Suprapubic skin (tissue), 4 donors: ENCODE measurements around the gene GRAMD4. TPM values are rescaled to one million over a fixed set of nuclear protein-coding genes. Genes with fewer than 3 reads are reported as not detected.

Experiments used
- DNase-seq, 2 donors: peaks; one replicate each; pipeline ENCODE4 v3.0.0-alpha.2; 2019; ENCODE audit warnings: low spot score in 2 of 2
- H3K27ac ChIP-seq: fragments of 200-600 bp; sonication (generic); one replicate; pipeline ENCODE4 v1.5.1; 2019
- H3K27me3 ChIP-seq: fragments of 200-600 bp; sonication (generic); one replicate; pipeline ENCODE4 v1.5.1; 2019
- H3K36me3 ChIP-seq: fragments of 200-600 bp; sonication (generic); one replicate; pipeline ENCODE4 v1.5.1; 2019
- H3K4me1 ChIP-seq: fragments of 200-600 bp; sonication (generic); one replicate; pipeline ENCODE4 v1.5.1; 2019
- H3K4me3 ChIP-seq: fragments of 200-600 bp; sonication (generic); one replicate; pipeline ENCODE4 v1.5.1; 2019; ENCODE audit warnings: mild to moderate bottlenecking
- H3K9me3 ChIP-seq: fragments of 200-600 bp; sonication (generic); one replicate; pipeline ENCODE4 v1.5.1; 2019
- CTCF ChIP-seq, 2 donors: fragments of 200-600 bp in 1 of 2; fragments of 450-650 bp in 1 of 2; sonication (generic) in 1 of 2; IDR thresholded peaks; one replicate each; pipeline ENCODE4 v1.5.1; 2016 to 2019; ENCODE audit warnings: antibody characterized with exemption in 2 of 2, mild to moderate bottlenecking in 1 of 2, moderate library complexity in 1 of 2
- EP300 ChIP-seq: sonication (generic); formaldehyde crosslinking; IDR thresholded peaks from one replicate; pipeline ENCODE4 v1.6.1; 2017; ENCODE audit warnings: antibody characterized with exemption
- POLR2A ChIP-seq, 2 donors: fragments of 450-650 bp; IDR thresholded peaks; one replicate each; pipeline ENCODE4 v1.6.1; 2017; ENCODE audit warnings: antibody characterized with exemption in 2 of 2, mild to moderate bottlenecking in 2 of 2, moderate library complexity in 2 of 2
- POLR2AphosphoS5 ChIP-seq, 3 donors: sonication (generic); formaldehyde crosslinking; IDR thresholded peaks; one replicate each; pipeline ENCODE4 v1.6.1; 2017; ENCODE audit warnings: antibody characterized with exemption in 3 of 3
- WGBS: methylation state at CpG from one replicate; pipeline ENCODE4 v1.1.5; 2018; 5-methylcytosine and 5-hydroxymethylcytosine counted together
- total RNA-seq, 4 donors: library from RNA; depleted of rRNA; stranded (reverse); fragments of >200 nt; gene quantifications; one replicate each; pipeline ENCODE4 v1.1.0, GENCODE V29; 2016

GRAMD4 gene
- total RNA-seq, 4 donors from 2014 or later = 64.1 to 230 (median 164) TPM

GRCh38 chr22:46694416-46695170, 74.4 kb downstream of the GRAMD4 start:
- Histone ChIP-seq H3K27me3 (no peaks in the 10 kb centered on the region), H3K4me1 (peaks cover under 1% of the 10 kb centered on the region), H3K4me3 (no peak overlapping the region), H3K36me3 (peaks cover 86% of the 10 kb centered on the region), H3K9me3 (no peaks in the 10 kb centered on the region), H3K27ac (no peak overlapping the region)
- no peak for DNase-seq
- TF ChIP-seq POLR2AphosphoS5 (IDR thresholded peaks at IDR 0.05) (no peak), CTCF (IDR thresholded peaks at IDR 0.05) (no peak), EP300 (no peak), POLR2A (IDR thresholded peaks at IDR 0.05) (no peak)
- WGBS = 91% methylated on average over 14 of the region's 15 CpGs

- H3K27me3 ChIP-seq = no peaks in the 10 kb centered on the region
- 90% methylated on average over 8 of the region's 25 CpGs for WGBS
- no peak for DNase-seq
- no peaks in the 10 kb centered on the region for H3K4me1 ChIP-seq
- no peak overlapping the region for H3K4me3 ChIP-seq
- H3K9me3 ChIP-seq = no peaks in the 10 kb centered on the region
- peaks cover 89% of the 10 kb centered on the region for H3K36me3 ChIP-seq
- H3K27ac ChIP-seq = no peak overlapping the region
- TF ChIP-seq CTCF (IDR thresholded peaks at IDR 0.05) (no peak), POLR2A (IDR thresholded peaks at IDR 0.05) (no peak), POLR2AphosphoS5 (IDR thresholded peaks at IDR 0.05) (no peak), EP300 (no peak)
Observed at GRCh38 chr22:46695346-46696228, 75.4 kb downstream of the GRAMD4 start.

GRCh38 chr22:46696229-46696518, 76.0 kb downstream of the GRAMD4 start:
- Histone ChIP-seq H3K27ac (no peak overlapping the region), H3K27me3 (no peaks in the 10 kb centered on the region), H3K4me1 (no peaks in the 10 kb centered on the region), H3K4me3 (no peak overlapping the region), H3K9me3 (no peaks in the 10 kb centered on the region), H3K36me3 (peaks cover 91% of the 10 kb centered on the region)
- WGBS = 63% methylated on average over 6 of the region's 11 CpGs
- TF ChIP-seq CTCF (IDR thresholded peaks at IDR 0.05) (no peak), POLR2A (IDR thresholded peaks at IDR 0.05) (no peak), POLR2AphosphoS5 (IDR thresholded peaks at IDR 0.05) (no peak), EP300 (no peak)
- DNase-seq = no peak

- no peaks in the 10 kb centered on the region for H3K4me1 ChIP-seq
- peaks cover 91% of the 10 kb centered on the region for H3K36me3 ChIP-seq
- H3K9me3 ChIP-seq = no peaks in the 10 kb centered on the region
- TF ChIP-seq EP300 = no peak
- TF ChIP-seq POLR2A (IDR thresholded peaks at IDR 0.05) = no peak
- TF ChIP-seq CTCF (IDR thresholded peaks at IDR 0.05) = no peak
- no peak for TF ChIP-seq POLR2AphosphoS5 (IDR thresholded peaks at IDR 0.05)
- WGBS = 82% methylated on average over 10 of the region's 10 CpGs
- no peak overlapping the region for H3K27ac ChIP-seq
- no peak for DNase-seq
- H3K4me3 ChIP-seq = no peak overlapping the region
- H3K27me3 ChIP-seq = no peaks in the 10 kb centered on the region
Observed at GRCh38 chr22:46696614-46697013, 76.4 kb downstream of the GRAMD4 start.
